Ishikawa (cell line): ENCODE data around the gene MUC2.

Experiments used
- RAD21 ChIP-seq: IDR thresholded peaks from 2 replicates; pipeline ENCODE4 v1.6.1; 2012; ENCODE audit warnings: low read depth
- TAF1 ChIP-seq: IDR thresholded peaks from 2 replicates; pipeline ENCODE4 v1.6.1; 2012; ENCODE audit warnings: low read depth, mild to moderate bottlenecking

GRCh38 chr11:1051356-1052132 lies 23.1 kb upstream of the MUC2 start:
- no peak for TF ChIP-seq TAF1
- no peak for TF ChIP-seq RAD21
